GM19438 (cell line): Measurements from ENCODE around the gene PIK3C2A.

Source experiments
- ATAC-seq: cut with Tn5 transposase; IDR thresholded peaks from one replicate; pipeline ENCODE4 v1.9.1; 2021; ENCODE audit warnings: low read depth; ENCODE audit not compliant: unreplicated experiment

Gene PIK3C2A

DNA sequence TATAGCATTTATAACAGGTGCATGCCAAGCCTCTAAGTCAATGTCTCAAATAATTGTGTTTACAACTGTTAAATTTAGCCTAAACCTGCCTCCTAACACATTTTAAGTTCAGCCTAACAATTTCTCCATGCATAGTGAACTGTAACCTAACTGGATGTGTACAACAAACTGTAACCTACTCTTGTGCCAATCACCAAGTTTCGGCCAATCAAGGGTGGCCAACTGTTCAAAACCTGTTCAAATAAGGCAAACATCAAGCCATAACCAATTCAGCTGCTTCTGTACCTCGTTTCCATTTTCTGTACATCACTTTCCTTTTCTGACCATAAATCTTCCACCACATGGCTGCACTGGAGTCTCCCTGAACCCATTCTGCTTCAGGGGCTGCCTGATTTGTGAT lies 45.4 kb downstream of the PIK3C2A start:
- no peak for ATAC-seq

DNA sequence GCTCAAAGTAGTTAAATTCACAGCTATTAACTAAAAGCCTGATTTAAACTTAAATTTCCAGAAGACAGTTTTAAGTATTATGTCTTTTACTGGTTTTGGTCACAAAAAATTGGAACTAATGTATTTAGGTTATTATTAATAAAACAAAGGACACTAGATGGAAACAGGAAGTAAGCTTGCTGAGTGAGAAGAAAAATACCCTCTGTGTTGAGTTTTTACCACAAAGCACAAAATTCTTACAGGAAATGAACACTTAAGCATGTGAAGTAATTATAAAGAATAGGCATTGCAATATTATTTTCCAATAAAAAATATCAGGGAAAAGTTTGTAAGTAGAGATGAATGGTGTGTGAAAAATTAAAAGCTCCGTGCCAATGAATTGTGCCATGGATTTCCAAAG lies 46.3 kb downstream of the PIK3C2A start:
- no peak for ATAC-seq

DNA sequence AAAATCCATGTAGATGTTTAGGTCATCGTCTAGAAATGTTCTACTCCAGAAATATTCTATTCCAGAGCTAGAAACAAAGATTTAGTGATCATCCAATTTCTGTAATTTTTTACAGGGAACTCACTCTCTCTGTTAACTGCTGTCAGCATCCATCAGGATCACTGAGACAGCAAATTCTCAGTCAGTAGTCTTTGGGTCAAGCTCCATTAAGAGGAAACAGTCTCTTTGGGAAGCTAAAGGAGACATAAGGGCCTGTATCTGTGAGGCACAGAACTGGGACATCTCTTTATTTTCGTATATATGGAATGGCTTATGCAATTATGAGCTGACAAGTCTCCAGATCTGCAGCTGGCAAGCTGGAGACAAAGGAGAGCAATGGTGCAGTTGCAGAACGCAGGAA lies 48.3 kb downstream of the PIK3C2A start:
- no peak for ATAC-seq
